Right lobe of liver (tissue), 4 donors: ENCODE results near the gene LIX1.

ENCODE experiments used
- POLR2A ChIP-seq: fragments of 450-650 bp; IDR thresholded peaks from one replicate; pipeline ENCODE4 v1.6.1; 2017; ENCODE audit warnings: antibody characterized with exemption, mild to moderate bottlenecking
- TF ChIP-seq, protein P1 (sequence below), 4 donors: fragments of 200-600 bp in 3 of 4; fragments of 450-650 bp in 1 of 4; IDR thresholded peaks; one replicate each; pipeline versions ENCODE4 v1.5.1 to v1.8.0; 2016 to 2022; ENCODE audit warnings: antibody characterized with exemption in 4 of 4, mild to moderate bottlenecking in 2 of 4
- donor health status: DM: no; HTN: no; CAD: no.
- donor health status: DM: no; HTN: no; CAD: no.
- donor health status: DM: no; HTN: yes; CAD: no.

DNA sequence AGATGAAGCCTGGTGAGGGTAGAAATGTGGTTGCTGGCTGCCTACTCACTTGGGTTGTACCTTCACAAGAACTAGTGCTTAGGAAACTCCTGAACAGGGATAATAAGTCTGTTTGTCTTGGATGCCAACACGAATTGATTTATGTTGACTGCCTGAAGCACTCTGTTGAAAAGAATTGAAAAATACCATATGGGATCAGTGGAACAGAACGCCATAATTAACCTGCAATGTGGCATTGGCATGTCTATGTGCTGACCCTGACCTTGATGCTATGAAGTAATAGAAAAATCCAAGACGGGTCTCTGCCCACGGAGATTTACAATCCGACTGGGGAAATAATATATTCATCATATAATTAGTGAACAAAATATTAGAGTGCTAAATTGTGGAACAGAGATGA, 10.5 kb downstream of the LIX1 start:
- TF ChIP-seq, protein P1, sequence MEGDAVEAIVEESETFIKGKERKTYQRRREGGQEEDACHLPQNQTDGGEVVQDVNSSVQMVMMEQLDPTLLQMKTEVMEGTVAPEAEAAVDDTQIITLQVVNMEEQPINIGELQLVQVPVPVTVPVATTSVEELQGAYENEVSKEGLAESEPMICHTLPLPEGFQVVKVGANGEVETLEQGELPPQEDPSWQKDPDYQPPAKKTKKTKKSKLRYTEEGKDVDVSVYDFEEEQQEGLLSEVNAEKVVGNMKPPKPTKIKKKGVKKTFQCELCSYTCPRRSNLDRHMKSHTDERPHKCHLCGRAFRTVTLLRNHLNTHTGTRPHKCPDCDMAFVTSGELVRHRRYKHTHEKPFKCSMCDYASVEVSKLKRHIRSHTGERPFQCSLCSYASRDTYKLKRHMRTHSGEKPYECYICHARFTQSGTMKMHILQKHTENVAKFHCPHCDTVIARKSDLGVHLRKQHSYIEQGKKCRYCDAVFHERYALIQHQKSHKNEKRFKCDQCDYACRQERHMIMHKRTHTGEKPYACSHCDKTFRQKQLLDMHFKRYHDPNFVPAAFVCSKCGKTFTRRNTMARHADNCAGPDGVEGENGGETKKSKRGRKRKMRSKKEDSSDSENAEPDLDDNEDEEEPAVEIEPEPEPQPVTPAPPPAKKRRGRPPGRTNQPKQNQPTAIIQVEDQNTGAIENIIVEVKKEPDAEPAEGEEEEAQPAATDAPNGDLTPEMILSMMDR (IDR thresholded peaks at IDR 0.05): no peak
- TF ChIP-seq POLR2A: no peak
